Measurements from ENCODE around the gene LIMD2.

DNA sequence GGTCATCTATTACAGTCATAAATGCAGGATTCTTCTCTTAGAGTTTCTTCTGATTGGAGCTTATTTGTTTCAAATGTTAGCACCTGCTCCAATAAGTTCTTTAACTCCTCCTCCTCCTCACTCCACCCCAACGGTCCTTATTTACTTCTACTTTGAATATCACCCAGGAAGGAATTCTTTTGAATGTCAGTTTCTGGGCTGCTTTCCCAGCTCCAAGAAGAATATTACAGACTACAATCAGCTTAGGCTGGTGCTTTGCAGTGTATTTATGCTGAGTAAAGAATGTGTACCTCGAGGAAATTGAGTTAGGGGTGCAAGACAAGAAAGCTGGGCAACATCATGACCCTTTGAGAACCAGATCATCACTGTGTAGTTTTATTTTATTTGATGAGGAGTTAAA is 46.9 kb downstream of the LIMD2 start:
- TF ChIP-seq, protein P1, sequence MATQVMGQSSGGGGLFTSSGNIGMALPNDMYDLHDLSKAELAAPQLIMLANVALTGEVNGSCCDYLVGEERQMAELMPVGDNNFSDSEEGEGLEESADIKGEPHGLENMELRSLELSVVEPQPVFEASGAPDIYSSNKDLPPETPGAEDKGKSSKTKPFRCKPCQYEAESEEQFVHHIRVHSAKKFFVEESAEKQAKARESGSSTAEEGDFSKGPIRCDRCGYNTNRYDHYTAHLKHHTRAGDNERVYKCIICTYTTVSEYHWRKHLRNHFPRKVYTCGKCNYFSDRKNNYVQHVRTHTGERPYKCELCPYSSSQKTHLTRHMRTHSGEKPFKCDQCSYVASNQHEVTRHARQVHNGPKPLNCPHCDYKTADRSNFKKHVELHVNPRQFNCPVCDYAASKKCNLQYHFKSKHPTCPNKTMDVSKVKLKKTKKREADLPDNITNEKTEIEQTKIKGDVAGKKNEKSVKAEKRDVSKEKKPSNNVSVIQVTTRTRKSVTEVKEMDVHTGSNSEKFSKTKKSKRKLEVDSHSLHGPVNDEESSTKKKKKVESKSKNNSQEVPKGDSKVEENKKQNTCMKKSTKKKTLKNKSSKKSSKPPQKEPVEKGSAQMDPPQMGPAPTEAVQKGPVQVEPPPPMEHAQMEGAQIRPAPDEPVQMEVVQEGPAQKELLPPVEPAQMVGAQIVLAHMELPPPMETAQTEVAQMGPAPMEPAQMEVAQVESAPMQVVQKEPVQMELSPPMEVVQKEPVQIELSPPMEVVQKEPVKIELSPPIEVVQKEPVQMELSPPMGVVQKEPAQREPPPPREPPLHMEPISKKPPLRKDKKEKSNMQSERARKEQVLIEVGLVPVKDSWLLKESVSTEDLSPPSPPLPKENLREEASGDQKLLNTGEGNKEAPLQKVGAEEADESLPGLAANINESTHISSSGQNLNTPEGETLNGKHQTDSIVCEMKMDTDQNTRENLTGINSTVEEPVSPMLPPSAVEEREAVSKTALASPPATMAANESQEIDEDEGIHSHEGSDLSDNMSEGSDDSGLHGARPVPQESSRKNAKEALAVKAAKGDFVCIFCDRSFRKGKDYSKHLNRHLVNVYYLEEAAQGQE (IDR thresholded peaks at IDR 0.05; ENCODE audit: low read depth, low read length), result no peak
- TF ChIP-seq RFX5 (IDR thresholded peaks at IDR 0.05; ENCODE audit: low read length) (no peak), POLR2AphosphoS5 (IDR thresholded peaks at IDR 0.05; ENCODE audit: low read depth, low read length) (no peak)
- TF ChIP-seq, protein P2, sequence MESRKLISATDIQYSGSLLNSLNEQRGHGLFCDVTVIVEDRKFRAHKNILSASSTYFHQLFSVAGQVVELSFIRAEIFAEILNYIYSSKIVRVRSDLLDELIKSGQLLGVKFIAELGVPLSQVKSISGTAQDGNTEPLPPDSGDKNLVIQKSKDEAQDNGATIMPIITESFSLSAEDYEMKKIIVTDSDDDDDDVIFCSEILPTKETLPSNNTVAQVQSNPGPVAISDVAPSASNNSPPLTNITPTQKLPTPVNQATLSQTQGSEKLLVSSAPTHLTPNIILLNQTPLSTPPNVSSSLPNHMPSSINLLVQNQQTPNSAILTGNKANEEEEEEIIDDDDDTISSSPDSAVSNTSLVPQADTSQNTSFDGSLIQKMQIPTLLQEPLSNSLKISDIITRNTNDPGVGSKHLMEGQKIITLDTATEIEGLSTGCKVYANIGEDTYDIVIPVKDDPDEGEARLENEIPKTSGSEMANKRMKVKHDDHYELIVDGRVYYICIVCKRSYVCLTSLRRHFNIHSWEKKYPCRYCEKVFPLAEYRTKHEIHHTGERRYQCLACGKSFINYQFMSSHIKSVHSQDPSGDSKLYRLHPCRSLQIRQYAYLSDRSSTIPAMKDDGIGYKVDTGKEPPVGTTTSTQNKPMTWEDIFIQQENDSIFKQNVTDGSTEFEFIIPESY (IDR thresholded peaks at IDR 0.05; ENCODE audit: borderline replicate concordance, low read depth), result no peak
- TF ChIP-seq, protein P3, sequence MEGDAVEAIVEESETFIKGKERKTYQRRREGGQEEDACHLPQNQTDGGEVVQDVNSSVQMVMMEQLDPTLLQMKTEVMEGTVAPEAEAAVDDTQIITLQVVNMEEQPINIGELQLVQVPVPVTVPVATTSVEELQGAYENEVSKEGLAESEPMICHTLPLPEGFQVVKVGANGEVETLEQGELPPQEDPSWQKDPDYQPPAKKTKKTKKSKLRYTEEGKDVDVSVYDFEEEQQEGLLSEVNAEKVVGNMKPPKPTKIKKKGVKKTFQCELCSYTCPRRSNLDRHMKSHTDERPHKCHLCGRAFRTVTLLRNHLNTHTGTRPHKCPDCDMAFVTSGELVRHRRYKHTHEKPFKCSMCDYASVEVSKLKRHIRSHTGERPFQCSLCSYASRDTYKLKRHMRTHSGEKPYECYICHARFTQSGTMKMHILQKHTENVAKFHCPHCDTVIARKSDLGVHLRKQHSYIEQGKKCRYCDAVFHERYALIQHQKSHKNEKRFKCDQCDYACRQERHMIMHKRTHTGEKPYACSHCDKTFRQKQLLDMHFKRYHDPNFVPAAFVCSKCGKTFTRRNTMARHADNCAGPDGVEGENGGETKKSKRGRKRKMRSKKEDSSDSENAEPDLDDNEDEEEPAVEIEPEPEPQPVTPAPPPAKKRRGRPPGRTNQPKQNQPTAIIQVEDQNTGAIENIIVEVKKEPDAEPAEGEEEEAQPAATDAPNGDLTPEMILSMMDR (IDR thresholded peaks at IDR 0.05), result no peak
- TF ChIP-seq, protein P4, sequence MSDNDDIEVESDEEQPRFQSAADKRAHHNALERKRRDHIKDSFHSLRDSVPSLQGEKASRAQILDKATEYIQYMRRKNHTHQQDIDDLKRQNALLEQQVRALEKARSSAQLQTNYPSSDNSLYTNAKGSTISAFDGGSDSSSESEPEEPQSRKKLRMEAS (IDR thresholded peaks at IDR 0.05; ENCODE audit: low read depth), result no peak

Data from SK-N-SH (cell line).